Activated naive CD4-positive, alpha-beta T cell treated with anti-CD3 and anti-CD28 coated beads, Interleukin-2, amount 50 U/mL, for 16 hours (primary cell): ENCODE measurements around the gene CEMIP.

Experiments used
- DNase-seq: peaks from one replicate; pipeline ENCODE4 v3.0.0-alpha.2; 2020

Gene CEMIP

DNA sequence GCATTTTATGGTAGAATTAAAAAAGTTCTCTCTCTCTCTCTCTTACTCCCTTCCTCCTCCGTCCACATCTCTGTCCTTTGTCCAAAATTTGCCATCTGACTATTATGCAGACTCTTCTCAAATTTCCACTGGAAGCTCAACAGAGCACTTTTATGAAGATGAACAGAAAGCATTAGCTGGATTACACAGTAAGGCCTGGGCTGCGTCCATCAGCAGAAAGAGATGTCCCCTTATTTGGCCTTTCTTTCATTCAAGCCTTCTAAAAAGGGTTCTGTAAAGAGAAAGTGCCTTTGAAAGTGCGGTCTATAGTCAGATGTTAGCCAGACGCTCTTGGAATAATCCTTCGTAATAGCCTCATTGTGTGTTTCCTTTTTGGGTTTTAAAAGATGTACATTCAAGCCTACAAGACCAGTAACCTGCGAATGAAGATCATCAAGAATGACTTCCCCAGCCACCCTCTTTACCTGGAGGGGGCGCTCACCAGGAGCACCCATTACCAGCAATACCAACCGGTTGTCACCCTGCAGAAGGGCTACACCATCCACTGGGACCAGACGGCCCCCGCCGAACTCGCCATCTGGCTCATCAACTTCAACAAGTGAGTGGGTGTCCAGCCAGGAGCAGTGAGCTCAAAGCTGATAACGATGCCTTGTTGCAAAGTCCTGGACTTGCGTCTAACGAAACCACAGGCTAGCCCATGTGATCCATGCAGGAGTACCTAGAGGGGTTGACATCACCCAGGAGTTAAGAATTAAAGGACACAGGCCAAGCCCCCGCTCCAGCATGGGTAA, 157.3 kb downstream of the CEMIP start:
- DNase-seq = no peak

DNA sequence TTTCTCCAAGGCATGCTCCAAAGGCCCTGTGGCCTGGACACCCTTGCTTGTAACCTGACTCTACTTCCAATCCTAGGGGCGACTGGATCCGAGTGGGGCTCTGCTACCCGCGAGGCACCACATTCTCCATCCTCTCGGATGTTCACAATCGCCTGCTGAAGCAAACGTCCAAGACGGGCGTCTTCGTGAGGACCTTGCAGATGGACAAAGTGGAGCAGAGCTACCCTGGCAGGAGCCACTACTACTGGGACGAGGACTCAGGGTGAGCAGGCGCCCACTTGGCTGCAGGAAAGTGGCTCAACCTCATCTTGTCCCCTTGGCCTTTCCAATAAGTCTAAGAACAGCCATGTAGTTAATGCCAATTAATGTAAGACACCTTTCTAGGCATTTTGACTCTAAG, 158.5 kb downstream of the CEMIP start:
- DNase-seq = no peak

DNA sequence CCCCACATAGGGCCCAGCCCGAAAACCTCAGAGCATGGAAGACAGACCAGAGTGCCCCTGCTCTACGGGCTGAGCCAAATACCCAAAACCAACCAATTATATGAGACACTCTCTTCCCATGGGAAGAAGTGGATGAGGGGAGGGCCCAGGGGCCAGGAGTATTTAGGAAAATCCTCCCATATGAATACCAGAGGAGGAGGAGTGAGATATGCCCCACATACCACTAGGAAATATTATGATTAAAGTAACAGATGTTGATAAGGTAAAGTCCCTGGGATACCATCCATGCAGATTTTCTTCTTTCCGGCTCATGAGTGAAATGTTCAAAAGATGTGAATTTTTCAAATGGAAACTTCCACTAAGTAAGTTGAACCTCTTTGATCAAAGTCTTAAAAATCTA, 160.0 kb downstream of the CEMIP start:
- DNase-seq = no peak

DNA sequence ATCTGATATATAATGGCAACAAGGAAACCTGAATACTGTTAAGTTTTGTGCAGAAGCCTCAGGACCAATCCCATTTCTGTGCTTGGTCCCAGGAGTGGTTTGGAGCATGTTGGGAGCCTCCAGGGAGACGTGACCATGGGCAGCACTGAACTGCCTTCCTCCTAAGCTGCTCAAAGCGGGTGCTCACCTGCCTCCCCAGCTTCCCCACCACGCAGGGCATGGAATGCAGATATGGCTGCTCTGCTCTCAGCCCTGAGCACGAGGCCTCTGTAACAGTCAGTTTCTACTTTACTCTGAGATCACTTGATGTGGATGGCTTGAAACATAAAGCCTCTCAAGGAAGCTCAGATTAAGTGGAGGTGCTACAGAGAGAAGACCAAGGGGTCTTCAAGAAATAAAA, 161.2 kb downstream of the CEMIP start:
- no peak for DNase-seq

DNA sequence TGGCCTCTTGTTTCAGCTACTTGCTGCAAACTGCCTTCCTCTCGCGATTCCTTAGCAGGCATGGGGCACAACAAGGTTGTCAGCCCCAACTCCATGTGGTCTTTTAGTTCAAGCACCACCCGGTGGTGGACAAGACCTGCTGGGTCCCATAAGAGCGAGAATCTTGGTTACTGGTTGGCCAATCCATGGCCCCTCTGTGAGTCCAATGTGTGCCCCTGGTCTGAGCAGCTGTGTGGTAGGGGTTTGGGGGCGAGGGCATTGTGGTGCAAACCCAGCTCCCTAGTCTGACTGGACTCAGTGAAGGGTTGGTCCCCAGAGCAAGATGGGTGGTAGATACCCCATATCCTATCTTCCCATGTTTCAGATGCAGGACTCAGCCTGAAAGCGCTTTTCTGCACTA, 161.7 kb downstream of the CEMIP start:
- DNase-seq = no peak

DNA sequence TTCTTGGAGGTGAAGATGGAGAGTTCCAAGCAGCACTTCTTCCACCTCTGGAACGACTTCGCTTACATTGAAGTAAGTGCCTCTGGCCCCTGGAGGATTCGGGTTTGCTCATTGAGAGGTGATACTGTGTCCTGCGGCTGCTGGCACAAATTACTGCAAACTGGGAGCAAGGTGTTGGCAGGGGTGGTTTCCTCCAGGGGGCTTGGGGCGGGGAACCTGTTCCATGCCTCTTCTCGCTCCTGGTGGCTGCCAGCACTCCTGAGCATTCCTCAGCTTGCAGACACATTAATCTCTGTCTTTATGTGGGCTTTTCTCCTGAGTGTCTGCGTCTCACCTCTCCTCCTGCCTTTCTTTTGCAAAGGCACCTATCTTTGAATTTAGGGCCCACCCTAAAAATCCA, 163.1 kb downstream of the CEMIP start:
- DNase-seq = no peak

DNA sequence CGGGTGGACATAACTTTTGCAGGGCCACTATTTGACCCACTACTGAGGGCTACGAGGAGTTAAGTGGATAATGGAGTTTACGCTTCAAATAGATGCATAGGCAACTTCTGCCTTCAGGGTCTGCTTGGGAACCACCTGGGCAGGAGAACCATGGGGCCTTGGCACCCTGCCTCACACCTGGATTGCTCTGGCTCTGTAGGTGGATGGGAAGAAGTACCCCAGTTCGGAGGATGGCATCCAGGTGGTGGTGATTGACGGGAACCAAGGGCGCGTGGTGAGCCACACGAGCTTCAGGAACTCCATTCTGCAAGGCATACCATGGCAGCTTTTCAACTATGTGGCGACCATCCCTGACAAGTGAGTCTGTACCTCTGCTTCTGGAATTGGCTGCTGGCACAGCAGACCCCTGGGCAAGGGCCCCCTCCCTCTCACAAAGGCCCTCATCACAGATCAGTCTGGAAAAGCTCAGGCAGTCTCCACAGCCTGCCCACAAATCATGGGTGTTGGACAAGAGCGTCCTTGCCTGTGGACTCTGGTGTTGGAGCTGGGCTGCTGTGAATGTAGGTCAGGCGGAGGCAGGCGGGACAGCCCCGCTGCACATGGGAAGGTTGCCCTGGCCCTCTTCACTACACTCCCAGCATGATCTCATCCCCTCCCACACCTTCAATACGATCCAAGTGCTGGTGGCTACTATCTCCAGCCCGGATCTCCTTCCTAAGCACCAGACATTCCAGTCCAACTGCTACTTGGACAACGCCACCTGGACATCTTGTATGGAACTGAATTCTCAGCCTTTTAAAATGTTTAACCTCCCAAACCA, 163.8 kb downstream of the CEMIP start:
- DNase-seq = no peak

DNA sequence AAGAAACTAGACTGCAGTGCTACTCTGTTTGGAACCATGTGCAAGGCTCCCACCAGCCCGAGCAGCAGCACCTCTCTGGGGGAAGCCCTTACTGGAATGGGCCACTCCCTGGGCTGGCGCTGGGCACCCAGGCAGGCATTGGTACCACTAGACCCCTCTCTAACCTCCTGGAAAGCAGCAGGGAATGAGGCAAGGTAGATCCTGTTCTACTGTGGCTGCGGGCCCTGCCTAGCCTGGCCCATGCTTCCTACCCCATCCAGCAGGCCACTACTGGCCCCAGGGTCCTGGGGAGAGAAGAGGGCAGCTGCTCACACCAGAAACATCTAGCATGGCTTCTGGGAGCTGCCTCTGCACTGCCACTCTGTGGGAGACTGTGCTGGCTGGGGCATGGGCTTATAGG, 165.6 kb downstream of the CEMIP start:
- no peak for DNase-seq

DNA sequence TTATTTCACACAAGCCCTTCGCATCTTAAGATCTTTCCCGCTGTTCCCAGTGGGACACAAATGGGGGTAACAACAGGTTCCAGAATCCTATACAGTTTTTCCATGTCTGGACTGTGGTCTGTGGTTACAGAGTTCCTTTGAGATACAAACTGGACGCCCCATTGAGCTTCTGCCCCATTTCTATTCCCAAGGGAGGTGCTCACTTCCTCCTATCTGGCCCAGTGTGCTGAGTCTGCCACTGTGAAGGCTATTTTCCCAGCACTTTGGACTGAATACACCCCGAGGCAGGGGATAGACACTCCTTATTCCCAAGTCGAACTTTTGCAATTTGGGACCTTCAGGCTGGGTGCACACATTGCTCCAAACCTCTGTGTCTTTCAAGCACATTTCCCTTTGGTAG, 166.4 kb downstream of the CEMIP start:
- no peak for DNase-seq

DNA sequence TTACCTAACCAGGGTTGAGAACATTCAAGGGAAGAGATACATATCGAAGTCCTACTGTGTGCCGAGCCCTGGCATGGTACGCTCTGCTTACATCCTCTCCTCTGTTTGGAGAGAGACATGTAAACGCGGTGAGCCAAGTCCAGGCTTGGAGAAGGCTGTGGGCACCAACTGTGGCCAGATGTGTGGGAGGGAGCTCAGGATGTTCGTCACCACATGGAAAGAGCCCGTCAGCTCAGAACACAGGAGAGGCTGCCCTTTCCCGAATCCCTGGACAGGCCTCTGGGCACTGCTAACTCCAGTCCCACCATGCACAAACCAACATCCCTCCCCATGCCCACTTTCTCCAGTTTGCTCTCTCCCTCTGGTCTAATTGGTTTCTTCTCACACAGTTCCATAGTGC, 167.4 kb downstream of the CEMIP start:
- no peak for DNase-seq

DNA sequence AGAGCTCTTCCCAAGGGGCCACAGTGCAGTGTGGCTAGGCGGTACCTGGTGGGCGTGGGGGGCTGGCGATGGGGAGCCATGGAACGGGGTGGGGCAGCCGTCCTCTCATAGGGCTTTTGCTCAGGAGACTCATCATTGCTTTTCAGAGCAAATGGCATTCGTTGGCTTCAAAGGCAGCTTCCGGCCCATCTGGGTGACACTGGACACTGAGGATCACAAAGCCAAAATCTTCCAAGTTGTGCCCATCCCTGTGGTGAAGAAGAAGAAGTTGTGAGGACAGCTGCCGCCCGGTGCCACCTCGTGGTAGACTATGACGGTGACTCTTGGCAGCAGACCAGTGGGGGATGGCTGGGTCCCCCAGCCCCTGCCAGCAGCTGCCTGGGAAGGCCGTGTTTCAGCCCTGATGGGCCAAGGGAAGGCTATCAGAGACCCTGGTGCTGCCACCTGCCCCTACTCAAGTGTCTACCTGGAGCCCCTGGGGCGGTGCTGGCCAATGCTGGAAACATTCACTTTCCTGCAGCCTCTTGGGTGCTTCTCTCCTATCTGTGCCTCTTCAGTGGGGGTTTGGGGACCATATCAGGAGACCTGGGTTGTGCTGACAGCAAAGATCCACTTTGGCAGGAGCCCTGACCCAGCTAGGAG, 169.6 kb downstream of the CEMIP start:
- DNase-seq = no peak

DNA sequence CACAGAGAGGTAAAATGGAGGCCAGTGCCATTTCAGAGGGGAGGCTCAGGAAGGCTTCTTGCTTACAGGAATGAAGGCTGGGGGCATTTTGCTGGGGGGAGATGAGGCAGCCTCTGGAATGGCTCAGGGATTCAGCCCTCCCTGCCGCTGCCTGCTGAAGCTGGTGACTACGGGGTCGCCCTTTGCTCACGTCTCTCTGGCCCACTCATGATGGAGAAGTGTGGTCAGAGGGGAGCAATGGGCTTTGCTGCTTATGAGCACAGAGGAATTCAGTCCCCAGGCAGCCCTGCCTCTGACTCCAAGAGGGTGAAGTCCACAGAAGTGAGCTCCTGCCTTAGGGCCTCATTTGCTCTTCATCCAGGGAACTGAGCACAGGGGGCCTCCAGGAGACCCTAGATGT, 170.6 kb downstream of the CEMIP start:
- DNase-seq = no peak

DNA sequence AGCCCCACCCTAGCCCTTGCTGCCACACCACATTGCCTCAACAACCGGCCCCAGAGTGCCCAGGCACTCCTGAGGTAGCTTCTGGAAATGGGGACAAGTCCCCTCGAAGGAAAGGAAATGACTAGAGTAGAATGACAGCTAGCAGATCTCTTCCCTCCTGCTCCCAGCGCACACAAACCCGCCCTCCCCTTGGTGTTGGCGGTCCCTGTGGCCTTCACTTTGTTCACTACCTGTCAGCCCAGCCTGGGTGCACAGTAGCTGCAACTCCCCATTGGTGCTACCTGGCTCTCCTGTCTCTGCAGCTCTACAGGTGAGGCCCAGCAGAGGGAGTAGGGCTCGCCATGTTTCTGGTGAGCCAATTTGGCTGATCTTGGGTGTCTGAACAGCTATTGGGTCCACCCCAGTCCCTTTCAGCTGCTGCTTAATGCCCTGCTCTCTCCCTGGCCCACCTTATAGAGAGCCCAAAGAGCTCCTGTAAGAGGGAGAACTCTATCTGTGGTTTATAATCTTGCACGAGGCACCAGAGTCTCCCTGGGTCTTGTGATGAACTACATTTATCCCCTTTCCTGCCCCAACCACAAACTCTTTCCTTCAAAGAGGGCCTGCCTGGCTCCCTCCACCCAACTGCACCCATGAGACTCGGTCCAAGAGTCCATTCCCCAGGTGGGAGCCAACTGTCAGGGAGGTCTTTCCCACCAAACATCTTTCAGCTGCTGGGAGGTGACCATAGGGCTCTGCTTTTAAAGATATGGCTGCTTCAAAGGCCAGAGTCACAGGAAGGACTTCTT, 171.3 kb downstream of the CEMIP start:
- no peak for DNase-seq

DNA sequence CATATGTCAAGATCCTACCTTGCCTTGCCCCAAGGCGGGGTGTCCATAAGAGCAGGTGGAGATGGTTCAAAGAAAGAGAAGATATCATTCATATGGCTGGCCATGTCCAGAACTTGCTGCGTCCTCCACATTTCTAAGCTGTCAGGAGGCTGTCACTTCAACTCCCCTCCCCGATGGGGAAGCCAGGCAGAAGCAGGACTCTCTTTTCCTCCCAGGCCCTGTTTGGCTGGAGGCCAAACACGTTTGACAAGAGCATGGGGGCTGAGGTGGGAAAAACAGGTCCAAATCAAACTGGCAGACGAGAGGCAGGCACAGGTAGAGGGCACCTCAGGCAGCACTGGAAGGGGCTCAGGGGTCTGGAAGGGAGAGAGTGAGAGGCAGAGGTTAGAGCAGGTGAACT, 172.8 kb downstream of the CEMIP start:
- no peak for DNase-seq

DNA sequence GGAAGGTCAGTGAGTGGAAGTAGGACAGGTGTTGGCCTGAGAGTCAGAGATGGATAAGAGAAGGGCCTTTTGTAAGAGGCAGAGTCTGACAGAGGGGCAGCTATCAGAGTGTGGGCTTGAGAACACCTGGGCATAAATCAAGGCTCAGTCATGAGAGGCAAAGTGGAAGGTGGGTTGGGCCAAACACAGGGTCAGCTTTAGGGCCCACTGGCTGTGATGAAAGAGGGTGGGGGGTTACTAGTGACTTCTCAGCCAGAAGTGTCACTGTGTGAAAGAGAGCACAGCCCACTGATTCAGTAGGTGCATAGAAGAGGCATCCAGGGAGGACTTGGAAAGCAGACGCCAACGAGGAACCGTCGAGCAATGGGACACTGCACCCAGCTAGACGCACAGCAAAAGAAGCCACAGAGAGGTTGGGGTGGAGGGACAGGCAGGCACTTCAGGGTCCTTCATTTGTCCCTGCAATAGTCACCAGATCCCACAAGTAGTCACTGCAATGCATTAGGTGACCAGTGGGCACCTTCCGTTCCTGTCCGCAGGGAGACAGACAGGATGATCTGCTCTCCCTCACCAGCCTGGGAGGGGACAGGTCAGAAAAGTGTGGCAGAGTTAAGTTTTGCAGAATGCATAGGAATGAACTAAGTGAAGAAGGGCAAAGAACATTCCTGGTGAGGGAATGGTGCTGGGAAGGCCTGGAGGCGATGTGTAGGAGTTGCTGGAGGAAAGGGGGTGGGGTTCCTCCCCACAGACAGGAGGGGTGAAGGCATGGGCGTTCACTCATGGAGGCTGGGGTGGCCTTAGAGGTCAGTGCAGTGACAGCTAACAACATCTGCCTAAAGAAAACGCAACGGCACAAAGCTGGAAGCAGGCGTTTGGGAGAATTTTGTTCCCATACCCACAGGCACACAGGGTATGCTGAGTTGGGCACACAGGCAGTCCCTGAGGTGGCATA, 174.1 kb downstream of the CEMIP start:
- no peak for DNase-seq

DNA sequence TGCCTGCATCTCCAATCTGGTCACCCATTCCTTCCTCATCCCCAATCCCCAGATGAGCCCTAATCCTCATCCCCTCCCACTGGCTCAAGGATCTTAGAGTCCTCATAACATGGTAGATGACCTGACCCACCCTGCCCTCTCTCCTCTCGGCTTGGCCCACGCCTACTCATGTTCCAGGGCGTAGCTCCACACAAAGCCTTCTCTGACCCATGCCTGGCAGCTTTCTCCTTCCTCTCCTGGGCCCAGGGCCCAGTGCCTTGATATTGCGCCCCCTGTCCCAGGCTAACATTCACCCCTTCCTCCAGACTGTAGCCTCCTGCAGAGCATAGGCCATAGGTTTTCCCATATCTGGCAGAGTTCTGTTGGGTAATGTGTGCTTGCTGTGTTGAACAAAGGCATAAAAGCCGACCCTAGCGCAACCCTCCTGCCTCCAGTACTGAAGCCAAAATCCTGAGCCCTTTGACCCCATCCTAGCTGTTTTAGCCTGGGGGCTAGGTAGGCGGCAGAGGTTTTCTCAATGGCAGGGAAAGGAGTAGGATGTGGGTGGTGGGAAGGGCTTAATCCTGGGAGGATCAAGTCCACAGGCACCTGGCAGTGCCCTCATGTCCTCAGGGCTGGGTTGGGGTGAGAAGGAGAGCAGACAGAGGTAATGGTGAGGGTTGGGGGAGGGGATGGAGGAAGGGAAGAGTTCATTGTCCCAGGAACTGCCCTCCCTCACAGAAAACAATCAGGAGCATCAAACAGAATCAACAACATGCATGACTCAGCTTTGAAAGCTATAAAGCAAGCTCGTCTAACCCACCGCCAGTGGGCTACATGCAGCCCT, 175.0 kb downstream of the CEMIP start:
- DNase-seq = no peak

DNA sequence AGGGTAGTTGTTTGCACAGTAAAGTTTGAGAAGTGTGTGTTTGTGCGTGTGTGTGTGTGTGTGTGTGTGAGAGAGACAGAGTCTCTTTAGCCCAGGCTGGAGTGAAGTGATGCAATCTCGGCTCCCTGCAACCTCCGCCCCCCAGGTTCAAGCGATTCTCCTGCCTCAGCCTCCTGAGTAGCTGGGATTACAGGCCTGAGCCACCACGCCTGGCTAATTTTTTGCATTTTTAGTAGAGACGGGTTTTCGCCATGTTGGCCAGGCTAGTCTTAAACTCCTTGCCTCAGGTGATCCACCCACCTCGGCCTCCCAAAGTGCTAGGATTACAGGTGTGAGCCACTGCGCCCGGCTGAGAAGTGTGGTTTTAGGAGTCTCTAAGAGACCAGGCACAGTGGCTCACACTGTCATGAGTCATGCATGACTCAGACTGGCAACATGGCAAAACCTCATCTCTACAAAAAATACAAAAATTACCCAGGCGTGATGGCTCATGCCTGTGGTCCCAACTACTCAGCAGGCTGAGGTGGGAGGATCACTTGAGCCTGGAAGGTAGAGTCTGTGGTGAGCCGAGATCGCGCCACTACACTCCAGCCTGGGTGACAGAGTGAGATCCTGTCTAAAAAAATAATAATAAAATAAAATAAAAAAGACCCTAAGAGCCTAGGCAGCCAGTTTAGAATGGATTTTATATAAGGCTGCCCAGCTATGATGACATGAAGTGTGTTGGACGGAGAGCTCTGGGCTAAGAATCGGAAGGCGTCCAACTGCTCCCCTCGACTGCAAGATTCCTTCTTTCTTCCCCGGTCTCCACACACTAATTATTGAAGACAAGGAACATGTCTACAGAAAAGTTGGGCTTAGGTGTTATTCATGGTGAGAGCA, 176.6 kb downstream of the CEMIP start:
- DNase-seq = peak; percentile 54

DNA sequence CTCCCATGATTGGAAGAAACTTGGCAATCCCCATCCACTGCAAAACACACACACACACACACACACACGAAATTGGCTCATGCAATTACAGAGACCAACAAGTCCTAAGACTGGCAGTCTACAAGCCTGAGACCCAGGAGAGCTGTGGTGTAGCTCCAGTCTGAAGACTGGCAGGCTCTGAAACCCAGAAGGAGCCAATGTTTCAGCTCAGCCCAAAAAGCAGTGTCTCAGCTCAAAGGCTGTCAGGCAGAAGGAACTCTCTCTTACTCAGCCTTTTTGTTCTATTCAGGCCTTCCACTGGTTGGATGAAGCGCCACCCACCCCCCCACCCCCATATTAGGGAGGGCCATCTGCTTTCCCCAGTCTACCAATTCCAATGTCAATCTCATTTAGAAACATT, 178.4 kb downstream of the CEMIP start:
- DNase-seq = no peak

DNA sequence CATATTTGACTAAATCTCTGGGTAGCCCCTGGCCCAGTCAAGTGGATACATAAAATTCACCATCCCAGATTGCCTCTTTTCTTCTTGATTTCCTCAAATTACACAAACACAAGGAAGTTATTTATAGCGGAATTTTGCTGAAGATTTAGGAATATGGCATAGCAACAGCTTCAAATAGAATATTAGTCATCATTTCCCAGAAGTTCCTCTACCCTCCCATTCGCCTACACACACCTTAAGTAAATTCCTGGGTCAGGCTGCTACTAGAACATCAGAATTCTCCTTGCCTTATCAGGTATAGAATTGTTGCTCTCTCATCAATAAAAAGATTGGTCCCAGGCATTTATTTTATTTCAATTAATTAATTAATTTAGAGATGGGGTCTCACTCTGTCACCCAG, 178.8 kb downstream of the CEMIP start:
- no peak for DNase-seq
